K562 (cell line): ENCODE measurements around the gene GH2. TPM values are rescaled to one million over a fixed set of nuclear protein-coding genes. Genes with fewer than 3 reads are reported as not detected.

Experiments used
- ATF3 ChIP-seq, 2 experiments: fragments of 450-650 bp in 1 of 2; sonication (generic) in 1 of 2; formaldehyde crosslinking in 1 of 2; IDR thresholded peaks in 1 of 2; conservative IDR thresholded peaks in 1 of 2; 2 replicates each; pipeline versions ENCODE4 v1.6.1 to v1.8.1; 2016 to 2023; ENCODE audit warnings: mild to moderate bottlenecking in 2 of 2, moderate library complexity in 2 of 2, inconsistent platforms in 1 of 2, missing genetic modification reagents in 1 of 2
- CHD1 ChIP-seq: fragments of 200-600 bp; sonication (generic); IDR thresholded peaks from one replicate; pipeline ENCODE4 v1.6.1; 2012; ENCODE audit warnings: mild to moderate bottlenecking, moderate library complexity, low read length, inconsistent platforms
- CREM ChIP-seq: IDR thresholded peaks from 2 replicates; pipeline ENCODE4 v1.6.1; 2014; ENCODE audit warnings: antibody characterized with exemption, low read depth
- CTCF ChIP-seq, 3 experiments: IDR thresholded peaks in 2 of 3; conservative IDR thresholded peaks in 1 of 3; 2 replicates each; pipeline ENCODE4 v1.5.1; 2011 to 2012; ENCODE audit warnings: low read length in 3 of 3, mild to moderate bottlenecking in 3 of 3, control low read depth in 2 of 3, improper control_type of control experiment in 1 of 3, inconsistent platforms in 1 of 3, low read depth in 1 of 3, mixed read lengths in 1 of 3, moderate library complexity in 1 of 3; ENCODE audit not compliant: insufficient read depth in 2 of 3
- HLTF ChIP-seq: fragments of 450-650 bp; IDR thresholded peaks from 2 replicates; pipeline ENCODE4 v1.6.1; 2016
- LCOR ChIP-seq: sonication (generic); formaldehyde crosslinking; IDR thresholded peaks from 2 replicates; pipeline ENCODE4 v1.8.0; 2022; ENCODE audit warnings: mild to moderate bottlenecking, missing genetic modification reagents
- MAFG ChIP-seq: fragments of 450-650 bp; conservative IDR thresholded peaks from 2 replicates; pipeline ENCODE4 v1.6.1; 2016; ENCODE audit warnings: missing genetic modification characterization, missing compliant biosample characterization
- MAX ChIP-seq: sonication (generic); formaldehyde crosslinking; IDR thresholded peaks from 2 replicates; pipeline ENCODE4 v1.9.0; 2022; ENCODE audit warnings: mild to moderate bottlenecking, missing genetic modification reagents
- MAZ ChIP-seq, 2 experiments: fragments of 450-650 bp in 1 of 2; sonication (generic) in 1 of 2; formaldehyde crosslinking; IDR thresholded peaks in 1 of 2; conservative IDR thresholded peaks in 1 of 2; 2 replicates each; pipeline versions ENCODE4 v1.4.0 to v1.5.0; 2020; ENCODE audit warnings: mild to moderate bottlenecking in 1 of 2, missing genetic modification reagents in 1 of 2
- MTA3 ChIP-seq: fragments of 450-650 bp; formaldehyde crosslinking; IDR thresholded peaks from 2 replicates; pipeline ENCODE4 v1.6.1; 2017; ENCODE audit warnings: mild to moderate bottlenecking, borderline replicate concordance
- POLR2AphosphoS5 ChIP-seq: IDR thresholded peaks from 2 replicates; pipeline ENCODE4 v1.6.1; 2011; ENCODE audit warnings: mild to moderate bottlenecking, low read depth, low read length, moderate library complexity; ENCODE audit not compliant: control insufficient read depth, insufficient read depth
- POU5F1 ChIP-seq: fragments of 150-350 bp; IDR thresholded peaks from 2 replicates; pipeline ENCODE4 v1.6.1; 2014; ENCODE audit warnings: borderline replicate concordance, low read length, low read depth, mild to moderate bottlenecking; ENCODE audit not compliant: partially characterized antibody
- RBM17 ChIP-seq: fragments of 200-400 bp; formaldehyde crosslinking; IDR thresholded peaks from 2 replicates; pipeline ENCODE4 v1.6.1; 2017; ENCODE audit warnings: low read depth, mild to moderate bottlenecking, low read length, borderline replicate concordance
- SMC3 ChIP-seq: conservative IDR thresholded peaks from 2 replicates; pipeline ENCODE4 v1.6.1; 2011; ENCODE audit warnings: low read depth, low read length, improper control_type of control experiment; ENCODE audit not compliant: insufficient read depth
- TRIM24 ChIP-seq, 2 experiments: fragments of 450-650 bp; IDR thresholded peaks; 2 replicates each; pipeline ENCODE4 v1.6.1; 2016
- U2AF1 ChIP-seq: fragments of 200-400 bp; formaldehyde crosslinking; optimal IDR thresholded peaks from 2 replicates; pipeline ENCODE3; 2017; ENCODE audit warnings: mild to moderate bottlenecking, low read depth, low read length, moderate library complexity
- ZBTB43 ChIP-seq: sonication (generic); formaldehyde crosslinking; IDR thresholded peaks from 2 replicates; pipeline ENCODE4 v1.8.0; 2023; ENCODE audit warnings: mild to moderate bottlenecking, missing genetic modification reagents
- ZNF134 ChIP-seq: fragments of 250-450 bp; sonication (Bioruptor Pico); conservative IDR thresholded peaks from 2 replicates; pipeline ENCODE4 v1.4.0; 2020
- ZNF445 ChIP-seq: fragments of 250-450 bp; sonication (Bioruptor Pico); IDR thresholded peaks from 2 replicates; pipeline ENCODE4 v1.4.0; 2020; ENCODE audit warnings: low read depth, mild to moderate bottlenecking, moderate library complexity
- ZNF644 ChIP-seq: fragments of 200-800 bp; sonication (Bioruptor generic); IDR thresholded peaks from 2 replicates; pipeline ENCODE4 v1.6.1; 2016; ENCODE audit warnings: low read depth, missing genetic modification characterization, missing compliant biosample characterization
- ZNF707 ChIP-seq: fragments of 250-450 bp; sonication (Bioruptor Pico); conservative IDR thresholded peaks from 2 replicates; pipeline ENCODE4 v1.8.0; 2022; ENCODE audit warnings: inconsistent platforms, mild to moderate bottlenecking, moderate library complexity
- ZNF740 ChIP-seq, 3 experiments: fragments of 200-800 bp in 1 of 3; sonication (Bioruptor generic) in 1 of 3; sonication (generic) in 1 of 3; formaldehyde crosslinking in 1 of 3; IDR thresholded peaks; 2 replicates each; pipeline versions ENCODE4 v1.6.1 to v1.8.0; 2016 to 2022; ENCODE audit warnings: mild to moderate bottlenecking in 2 of 3, missing compliant biosample characterization in 2 of 3, missing genetic modification characterization in 2 of 3, missing genetic modification reagents in 1 of 3
- polyA plus RNA-seq, 8 experiments: library from polyadenylated mRNA; depleted of rRNA in 4 of 8; stranded (reverse) in 5 of 8; unstranded in 3 of 8; fragments of >200 nt; fragmentation: Nextera tagmentation in 2 of 8; fragmentation: Illumina TruSeq in 1 of 8; extraction: Ambion mirVana in 2 of 8; extraction: Trizol in 1 of 8; gene quantifications; 2 replicates each; pipeline versions ENCODE4 v1.2.1 to v1.2.3, GENCODE V29; 2011 to 2014; ENCODE audit warnings: inconsistent platforms in 1 of 8, missing spikeins in 1 of 8
- total RNA-seq, 7 experiments: library from RNA; depleted of rRNA in 6 of 7; stranded (reverse); fragments of >200 nt in 6 of 7; fragmentation: Illumina TruSeq in 2 of 7; extraction: Trizol in 2 of 7; gene quantifications; 2 replicates each; pipeline versions ENCODE4 v1.2.1 to v1.2.3, GENCODE V29; 2011 to 2021; ENCODE audit warnings: low replicate concordance in 1 of 7

GH2 gene
- total and polyA plus RNA-seq, 9 of the 15 experiments (the other 6 are each of a cell fraction or from before 2014, with no cell fraction given), result not detected

- TF ChIP-seq LCOR (CRISPR knock-in tag), result no peak
- TF ChIP-seq ZNF644 (tag), result no peak
- TF ChIP-seq HLTF, result no peak
- TF ChIP-seq TRIM24 (IDR thresholded peaks at IDR 0.05), result no peak
- 0 out of 2 replicates have a peak, but pooled peaks have one; percentile 4 for TF ChIP-seq CREM
- no peak for TF ChIP-seq MAFG (tag)
- TF ChIP-seq CHD1, result no peak
- TF ChIP-seq ZNF134, result no peak
- no peak for TF ChIP-seq ZNF445 (CRISPR knock-in tag)
- TF ChIP-seq MTA3, result no peak
- TF ChIP-seq ZBTB43 (CRISPR knock-in tag), result no peak
- no peak for TF ChIP-seq ZNF740 (CRISPR knock-in tag; IDR thresholded peaks at IDR 0.05)
- TF ChIP-seq ZNF740 (tag; IDR thresholded peaks at IDR 0.05), result 0 out of 4 replicates have a peak, but pooled peaks of 1 of the 2 experiments have one; percentile 52
- no peak for TF ChIP-seq POU5F1
- TF ChIP-seq CTCF (IDR thresholded peaks at IDR 0.05 in 2 of 3, conservative IDR thresholded peaks at IDR 0.05 in 1 of 3; ENCODE audit: insufficient read depth in 2 of 3, low read depth in 1 of 3, low read length in 3 of 3), result peak; percentile 60 to 64 (median 63); a peak in 5 of 6 replicates
- no peak for TF ChIP-seq U2AF1
- TF ChIP-seq ZNF707, result no peak
- peak; percentile 47; the same call in 1 of the 2 replicates for TF ChIP-seq SMC3
- no peak for TF ChIP-seq POLR2AphosphoS5
- TF ChIP-seq MAX (CRISPR knock-in tag), result no peak
- TF ChIP-seq ATF3 (IDR thresholded peaks at IDR 0.05), result no peak
- TF ChIP-seq ATF3 (CRISPR knock-in tag; conservative IDR thresholded peaks at IDR 0.05), result no peak
- 0 out of 4 replicates have a peak, but pooled peaks of 1 of the 2 experiments have one; percentile 26 for TF ChIP-seq MAZ (CRISPR knock-in tag; conservative IDR thresholded peaks at IDR 0.05 in 1 of 2, IDR thresholded peaks at IDR 0.05 in 1 of 2)
- no peak for TF ChIP-seq RBM17
Observed at GRCh38 chr17:63911657-63912100, 29.9 kb upstream of the GH2 start (continued).
